Ovary (tissue), 3 donors: ENCODE measurements around the gene HECW1.

ENCODE experiments used
- POLR2A ChIP-seq: fragments of 450-650 bp; IDR thresholded peaks from one replicate; pipeline ENCODE4 v1.6.1; 2017; ENCODE audit warnings: antibody characterized with exemption, mild to moderate bottlenecking, moderate library complexity
- TF ChIP-seq, protein P1 (sequence below), 3 donors: fragments of 450-650 bp in 2 of 3; fragments of 200-600 bp in 1 of 3; IDR thresholded peaks; one replicate each; pipeline versions ENCODE4 v1.5.1 to v1.8.0; 2016 to 2022; ENCODE audit warnings: antibody characterized with exemption in 3 of 3, mild to moderate bottlenecking in 1 of 3
- donor health status: DM: no; HTN: no; CAD: no.

DNA sequence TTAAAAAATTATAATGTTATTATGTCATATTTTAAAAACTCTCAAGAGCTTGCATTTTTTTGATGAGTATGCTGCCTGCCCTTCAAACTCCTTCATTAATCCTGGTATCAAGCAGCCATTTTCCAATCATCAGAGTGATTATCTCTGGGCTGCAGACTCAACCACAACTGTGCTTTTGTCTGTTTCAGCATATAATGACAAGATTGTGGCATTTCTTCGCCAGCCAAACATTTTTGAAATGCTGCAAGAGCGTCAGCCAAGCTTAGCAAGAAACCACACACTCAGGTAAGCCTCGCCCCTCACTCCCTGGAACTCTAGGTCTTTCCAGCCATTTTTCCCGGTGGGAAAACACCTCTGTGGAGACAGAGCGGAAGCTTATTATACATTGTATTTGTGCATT is 380.4 kb downstream of the HECW1 start:
- TF ChIP-seq, protein P1, sequence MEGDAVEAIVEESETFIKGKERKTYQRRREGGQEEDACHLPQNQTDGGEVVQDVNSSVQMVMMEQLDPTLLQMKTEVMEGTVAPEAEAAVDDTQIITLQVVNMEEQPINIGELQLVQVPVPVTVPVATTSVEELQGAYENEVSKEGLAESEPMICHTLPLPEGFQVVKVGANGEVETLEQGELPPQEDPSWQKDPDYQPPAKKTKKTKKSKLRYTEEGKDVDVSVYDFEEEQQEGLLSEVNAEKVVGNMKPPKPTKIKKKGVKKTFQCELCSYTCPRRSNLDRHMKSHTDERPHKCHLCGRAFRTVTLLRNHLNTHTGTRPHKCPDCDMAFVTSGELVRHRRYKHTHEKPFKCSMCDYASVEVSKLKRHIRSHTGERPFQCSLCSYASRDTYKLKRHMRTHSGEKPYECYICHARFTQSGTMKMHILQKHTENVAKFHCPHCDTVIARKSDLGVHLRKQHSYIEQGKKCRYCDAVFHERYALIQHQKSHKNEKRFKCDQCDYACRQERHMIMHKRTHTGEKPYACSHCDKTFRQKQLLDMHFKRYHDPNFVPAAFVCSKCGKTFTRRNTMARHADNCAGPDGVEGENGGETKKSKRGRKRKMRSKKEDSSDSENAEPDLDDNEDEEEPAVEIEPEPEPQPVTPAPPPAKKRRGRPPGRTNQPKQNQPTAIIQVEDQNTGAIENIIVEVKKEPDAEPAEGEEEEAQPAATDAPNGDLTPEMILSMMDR (IDR thresholded peaks at IDR 0.05) = no peak
- TF ChIP-seq POLR2A = no peak
